Trophoblast cell (in vitro differentiated cells and primary cell): ENCODE data around the gene FHOD3.
"Not testable (repeated sequence)": the region's sequence is repeated elsewhere in the genome, so short reads cannot be mapped to it uniquely, and the experiment has no call there.

ENCODE experiments used
- DNase-seq, 2 donors: peaks; one replicate each; pipeline ENCODE4 v3.0.0-alpha.2; 2016
- H2AFZ ChIP-seq: 2 replicates; pipeline ENCODE4 v1.6.1; 2013; ENCODE audit warnings: low read length, moderate library complexity, mild to moderate bottlenecking; ENCODE audit not compliant: insufficient read depth, poor library complexity
- H2AK5ac ChIP-seq: 2 replicates; pipeline ENCODE4 v1.6.1; 2013; ENCODE audit warnings: mild to moderate bottlenecking, low read length
- H2BK120ac ChIP-seq: 2 replicates; pipeline ENCODE4 v1.6.1; 2013; ENCODE audit warnings: low read length, mild to moderate bottlenecking, moderate library complexity; ENCODE audit not compliant: insufficient read depth, poor library complexity
- H2BK12ac ChIP-seq: 2 replicates; pipeline ENCODE4 v1.6.1; 2013; ENCODE audit warnings: mild to moderate bottlenecking, low read length, moderate library complexity
- H2BK5ac ChIP-seq: 2 replicates; pipeline ENCODE4 v1.6.1; 2013; ENCODE audit warnings: low read length, low read depth, moderate library complexity, mild to moderate bottlenecking; ENCODE audit not compliant: poor library complexity
- H3K14ac ChIP-seq: 2 replicates; pipeline ENCODE4 v1.6.1; 2013; ENCODE audit warnings: mild to moderate bottlenecking, low read length
- H3K18ac ChIP-seq: 2 replicates; pipeline ENCODE4 v1.6.1; 2013; ENCODE audit warnings: mild to moderate bottlenecking, low read length
- H3K23ac ChIP-seq: 2 replicates; pipeline ENCODE4 v1.6.1; 2013; ENCODE audit warnings: low read length
- H3K27ac ChIP-seq: 2 replicates; pipeline ENCODE4 v1.5.1; 2013; ENCODE audit warnings: low read depth, mild to moderate bottlenecking, inconsistent platforms, low read length, moderate library complexity
- H3K27me3 ChIP-seq: 2 replicates; pipeline ENCODE4 v1.6.1; 2013; ENCODE audit warnings: inconsistent platforms, mild to moderate bottlenecking, low read length, moderate library complexity; ENCODE audit not compliant: insufficient read depth
- H3K36me3 ChIP-seq, 2 experiments: 1 replicate in 1 of 2; 2 replicates in 1 of 2; pipeline ENCODE4 v1.6.1; 2013; ENCODE audit warnings: low read length in 2 of 2, mild to moderate bottlenecking in 2 of 2, moderate library complexity in 1 of 2; ENCODE audit not compliant: insufficient read depth in 2 of 2, control insufficient read depth in 1 of 2
- H3K4ac ChIP-seq: 2 replicates; pipeline ENCODE4 v1.6.1; 2013; ENCODE audit warnings: low read depth, mild to moderate bottlenecking, low read length, moderate library complexity
- H3K4me1 ChIP-seq, 2 experiments: 1 replicate in 1 of 2; 2 replicates in 1 of 2; pipeline ENCODE4 v1.6.1; 2013; ENCODE audit warnings: low read length in 2 of 2, mild to moderate bottlenecking in 2 of 2, moderate library complexity in 1 of 2; ENCODE audit not compliant: insufficient read depth in 2 of 2, control insufficient read depth in 1 of 2
- H3K4me2 ChIP-seq: 2 replicates; pipeline ENCODE4 v1.6.1; 2013; ENCODE audit warnings: inconsistent platforms, mild to moderate bottlenecking, low read length, moderate library complexity
- H3K4me3 ChIP-seq: 2 replicates; pipeline ENCODE4 v1.5.1; 2013; ENCODE audit warnings: mild to moderate bottlenecking, low read depth, low read length, inconsistent platforms
- H3K79me1 ChIP-seq: one replicate; pipeline ENCODE4 v1.6.1; 2013; ENCODE audit warnings: low read length
- H3K79me2 ChIP-seq: 2 replicates; pipeline ENCODE4 v1.6.1; 2013; ENCODE audit warnings: low read length, mild to moderate bottlenecking; ENCODE audit not compliant: control insufficient read depth, insufficient read depth, poor library complexity
- H3K9ac ChIP-seq: 2 replicates; pipeline ENCODE4 v1.6.1; 2013; ENCODE audit warnings: mild to moderate bottlenecking, low read length
- H3K9me3 ChIP-seq: 2 replicates; pipeline ENCODE4 v1.6.1; 2013; ENCODE audit warnings: low read depth, mild to moderate bottlenecking, control low read depth, inconsistent platforms, low read length; ENCODE audit not compliant: insufficient read depth
- H4K12ac ChIP-seq: 2 replicates; pipeline ENCODE4 v1.6.1; 2013; ENCODE audit warnings: low read depth, mild to moderate bottlenecking, low read length, moderate library complexity
- H4K8ac ChIP-seq: 2 replicates; pipeline ENCODE4 v1.6.1; 2013; ENCODE audit warnings: low read depth, mild to moderate bottlenecking, low read length, moderate library complexity
- H4K91ac ChIP-seq: one replicate; pipeline ENCODE4 v1.6.1; 2013; ENCODE audit warnings: low read depth, mild to moderate bottlenecking, low read length, moderate library complexity
- WGBS: extraction: QIAGEN DNeasy Blood & Tissue Kit; methylation state at CpG from one replicate; pipeline ENCODE4 v1.1.7; 2013; ENCODE audit warnings: missing lambda C conversion rate; ENCODE audit not compliant: insufficient read length, insufficient coverage; ENCODE audit errors: extremely low coverage; 5-methylcytosine and 5-hydroxymethylcytosine counted together

Gene FHOD3

GRCh38 chr18:36813101-36813775 is 515.7 kb downstream of the FHOD3 start:
- Histone ChIP-seq H3K27ac (no peak overlapping the region), H3K36me3 (peaks cover 5 to 11% of the 10 kb centered on the region in 2 experiments), H4K91ac (no peak overlapping the region), H3K79me1 (no peaks in the 10 kb centered on the region), H2AK5ac (no peak overlapping the region), H4K12ac (no peak overlapping the region), H3K9me3 (peaks cover 1% of the 10 kb centered on the region), H3K4ac (no peak overlapping the region), H3K4me2 (no peak overlapping the region), H3K4me1 (no peaks in the 10 kb centered on the region), H2BK5ac (no peak overlapping the region), H2BK12ac (no peak overlapping the region), H3K79me2 (no peaks in the 10 kb centered on the region), H4K8ac (no peak overlapping the region), H2AFZ (no peak overlapping the region), H3K4me3 (no peak overlapping the region), H3K14ac (no peak overlapping the region), H3K27me3 (no peaks in the 10 kb centered on the region), H3K23ac (no peak overlapping the region), H3K18ac (no peak overlapping the region), H3K9ac (no peak overlapping the region), H2BK120ac (no peak overlapping the region)
- peak in 1 of 2 donors; percentile 52 for DNase-seq
- 100% methylated on average over 2 of the region's 4 CpGs for WGBS

GRCh38 chr18:36813824-36814223 is 516.3 kb downstream of the FHOD3 start:
- no peaks in the 10 kb centered on the region for H3K27me3 ChIP-seq
- H2AK5ac ChIP-seq = no peak overlapping the region
- no peak overlapping the region for H2AFZ ChIP-seq
- no peak overlapping the region for H2BK120ac ChIP-seq
- no peak overlapping the region for H3K27ac ChIP-seq
- H3K79me1 ChIP-seq = no peaks in the 10 kb centered on the region
- no peak overlapping the region for H3K4ac ChIP-seq
- no peak overlapping the region for H3K4me2 ChIP-seq
- no peak overlapping the region for H2BK12ac ChIP-seq
- H3K18ac ChIP-seq = no peak overlapping the region
- WGBS = no CpG with 5 or more reads among the region's 3 CpGs
- H2BK5ac ChIP-seq = no peak overlapping the region
- peaks cover 1% of the 10 kb centered on the region for H3K9me3 ChIP-seq
- H3K14ac ChIP-seq = no peak overlapping the region
- H4K12ac ChIP-seq = no peak overlapping the region
- H4K91ac ChIP-seq = no peak overlapping the region
- no peaks in the 10 kb centered on the region for H3K79me2 ChIP-seq
- peaks cover 5 to 11% of the 10 kb centered on the region in 2 experiments for H3K36me3 ChIP-seq
- H3K4me1 ChIP-seq = no peaks in the 10 kb centered on the region
- no peak for DNase-seq
- no peak overlapping the region for H4K8ac ChIP-seq
- H3K23ac ChIP-seq = no peak overlapping the region
- no peak overlapping the region for H3K9ac ChIP-seq
- no peak overlapping the region for H3K4me3 ChIP-seq

- no peak overlapping the region for H3K4me2 ChIP-seq
- no peak overlapping the region for H4K91ac ChIP-seq
- no peak overlapping the region for H2AK5ac ChIP-seq
- no CpG with 5 or more reads among the region's 1 CpG for WGBS
- peaks cover 5 to 11% of the 10 kb centered on the region in 2 experiments for H3K36me3 ChIP-seq
- no peak overlapping the region for H3K23ac ChIP-seq
- H2AFZ ChIP-seq = no peak overlapping the region
- no peaks in the 10 kb centered on the region for H3K79me1 ChIP-seq
- H3K27ac ChIP-seq = no peak overlapping the region
- no peaks in the 10 kb centered on the region for H3K27me3 ChIP-seq
- no peak overlapping the region for H4K8ac ChIP-seq
- no peaks in the 10 kb centered on the region for H3K79me2 ChIP-seq
- H3K4ac ChIP-seq = no peak overlapping the region
- no peak overlapping the region for H2BK12ac ChIP-seq
- H3K18ac ChIP-seq = no peak overlapping the region
- H2BK5ac ChIP-seq = no peak overlapping the region
- no peak overlapping the region for H3K4me3 ChIP-seq
- H3K9ac ChIP-seq = no peak overlapping the region
- no peak overlapping the region for H2BK120ac ChIP-seq
- H3K9me3 ChIP-seq = peaks cover under 1% of the 10 kb centered on the region
- DNase-seq = no peak
- H3K14ac ChIP-seq = no peak overlapping the region
- H4K12ac ChIP-seq = no peak overlapping the region
- H3K4me1 ChIP-seq = no peaks in the 10 kb centered on the region
Observed at GRCh38 chr18:36814994-36815393, 517.5 kb downstream of the FHOD3 start.

- not testable (repeated sequence) for H3K4me2 ChIP-seq, H2BK12ac ChIP-seq, H2AFZ ChIP-seq, H4K91ac ChIP-seq, H3K18ac ChIP-seq, H3K9me3 ChIP-seq, H2BK120ac ChIP-seq, H4K8ac ChIP-seq, H3K4ac ChIP-seq, H3K36me3 ChIP-seq, H3K9ac ChIP-seq, H3K79me1 ChIP-seq, H2BK5ac ChIP-seq, H3K4me3 ChIP-seq, H3K79me2 ChIP-seq, H2AK5ac ChIP-seq, DNase-seq, H3K23ac ChIP-seq, H3K27me3 ChIP-seq, H3K27ac ChIP-seq, H3K14ac ChIP-seq, H4K12ac ChIP-seq, H3K4me1 ChIP-seq
Observed at GRCh38 chr18:36816096-36816495, 518.6 kb downstream of the FHOD3 start.
